ENCODE data around the gene PLCH1.

DNA sequence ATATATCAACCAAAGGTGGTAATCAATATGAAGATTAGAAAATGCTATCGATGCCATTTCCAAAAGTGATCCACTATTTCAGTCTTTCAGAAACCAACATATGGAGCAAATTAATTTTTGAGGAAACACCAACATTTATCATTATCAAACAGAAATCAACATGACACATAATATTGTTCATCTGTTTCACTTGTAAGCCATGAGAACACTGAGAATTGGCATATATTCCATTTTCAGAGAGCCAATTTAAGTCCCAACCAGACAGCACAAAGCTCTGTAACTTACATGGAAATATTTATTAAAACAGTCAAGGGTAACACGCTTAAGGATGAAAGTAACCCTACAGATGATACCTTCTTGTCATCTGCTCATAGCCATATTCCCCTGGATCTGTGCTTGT is 413.8 kb downstream of the PLCH1 start:
- TF ChIP-seq CTCF (IDR thresholded peaks at IDR 0.05; ENCODE audit: low read length) (no peak), EZH2 (IDR thresholded peaks at IDR 0.05; ENCODE audit: borderline replicate concordance, low read length) (no peak)
